PC-3 (cell line): Measurements from ENCODE around the gene ESPN. TPM values are rescaled to one million over a fixed set of nuclear protein-coding genes. Genes with fewer than 3 reads are reported as not detected.

Source experiments
- ATAC-seq: fragments of 200-7000 bp; cut with Tn5 transposase; 2 replicates; pipeline ENCODE4 v1.9.1; 2020; ENCODE audit warnings: mild to moderate bottlenecking, moderate library complexity
- BruUV-seq: library from RNA; stranded (reverse); fragments of 400-500 nt; replicated peaks from 2 replicates; lab custom pipeline; 2021; lab: Mats Ljungman, UMichigan
- CTCF ChIA-PET: fragments of 300-600 bp; sonication (Branson Sonifier 250); formaldehyde crosslinking; loops from one replicate; lab custom pipeline; 2022; ENCODE audit warnings: antibody characterized with exemption; lab: Charles Lee
- POLR2A ChIA-PET: fragments of 300-600 bp; sonication (Branson Sonifier 250); formaldehyde crosslinking; loops from one replicate; lab custom pipeline; 2022; ENCODE audit warnings: antibody characterized with exemption; ENCODE audit not compliant: unreplicated experiment; lab: Charles Lee
- DNase-seq: peaks from one replicate; pipeline ENCODE4 v3.0.0-alpha.2; 2015
- H2AFZ ChIP-seq: fragments of 300-600 bp; sonication (generic); 2 replicates; pipeline ENCODE4 v1.6.0; 2016; ENCODE audit warnings: antibody characterized with exemption, low read length
- H3F3A ChIP-seq: fragments of 300-600 bp; sonication (generic); one replicate; pipeline ENCODE4 v1.6.0; 2017; ENCODE audit warnings: antibody characterized with exemption, low read length, control low read depth, mild to moderate bottlenecking; ENCODE audit not compliant: unreplicated experiment
- H3K27ac ChIP-seq: fragments of 300-600 bp; sonication (generic); 2 replicates; pipeline ENCODE4 v1.5.1; 2016; ENCODE audit warnings: mild to moderate bottlenecking, low read length
- H3K27me3 ChIP-seq: fragments of 300-600 bp; sonication (generic); 2 replicates; pipeline ENCODE4 v1.6.1; 2016; ENCODE audit warnings: low read length, mixed read lengths
- H3K36me3 ChIP-seq: fragments of 300-600 bp; sonication (generic); 2 replicates; pipeline ENCODE4 v1.6.1; 2016; ENCODE audit warnings: low read depth, mixed run types, low read length, mixed read lengths
- H3K4me1 ChIP-seq: fragments of 300-600 bp; sonication (generic); 2 replicates; pipeline ENCODE4 v1.5.1; 2016; ENCODE audit warnings: low read length; ENCODE audit not compliant: insufficient read depth
- H3K4me2 ChIP-seq: fragments of 300-600 bp; sonication (generic); 2 replicates; pipeline ENCODE4 v1.6.0; 2016; ENCODE audit warnings: low read length
- H3K4me3 ChIP-seq: fragments of 300-600 bp; sonication (generic); 2 replicates; pipeline ENCODE4 v1.5.1; 2016; ENCODE audit warnings: mild to moderate bottlenecking, low read length, mixed read lengths
- H3K79me2 ChIP-seq: fragments of 300-600 bp; sonication (generic); 2 replicates; pipeline ENCODE4 v1.6.1; 2017; ENCODE audit warnings: low read length, mixed read lengths
- H3K9ac ChIP-seq: fragments of 300-600 bp; sonication (generic); 2 replicates; pipeline ENCODE4 v1.6.0; 2016; ENCODE audit warnings: mild to moderate bottlenecking, low read length
- H3K9me2 ChIP-seq: fragments of 300-600 bp; sonication (generic); replicated peaks from 2 replicates; pipeline ENCODE4 v1.6.1; 2016; ENCODE audit warnings: mixed run types, low read length, mixed read lengths
- H3K9me3 ChIP-seq: fragments of 300-600 bp; sonication (generic); 2 replicates; pipeline ENCODE4 v1.6.1; 2016; ENCODE audit warnings: low read length, mixed read lengths
- H4K20me1 ChIP-seq: fragments of 300-600 bp; sonication (generic); 2 replicates; pipeline ENCODE4 v1.6.1; 2016; ENCODE audit warnings: low read length, mixed read lengths
- CTCF ChIP-seq: fragments of 300-600 bp; sonication (generic); conservative IDR thresholded peaks from 2 replicates; pipeline ENCODE4 v1.5.1; 2017; ENCODE audit warnings: antibody characterized with exemption, low read depth, mild to moderate bottlenecking, low read length
- EZH2 ChIP-seq: fragments of 300-600 bp; sonication (generic); IDR thresholded peaks from one replicate; pipeline ENCODE4 v1.6.1; 2017; ENCODE audit warnings: antibody characterized with exemption, mild to moderate bottlenecking, low read length; ENCODE audit not compliant: unreplicated experiment
- EZH2phosphoT487 ChIP-seq: fragments of 300-600 bp; sonication (generic); IDR thresholded peaks from 2 replicates; pipeline ENCODE4 v1.6.1; 2018; ENCODE audit warnings: mild to moderate bottlenecking, antibody characterized with exemption, low read length, borderline replicate concordance
- intact Hi-C: fragments of 100-400 bp; cut with micrococcal nuclease; formaldehyde crosslinking; loops from 2 replicates; pipeline ENCODE4 v1.9.0; 2023
- total RNA-seq: library from RNA; depleted of rRNA; stranded (reverse); fragments of >200 nt; gene quantifications from 2 replicates; pipeline ENCODE4 v1.2.3, GENCODE V29; 2014

ESPN gene
- total RNA-seq, 1 experiment from 2014 or later, result 11.1 TPM

- peak overlapping the region; percentile 82 for H3K4me2 ChIP-seq
- intact Hi-C loops, result no loop called here
- no peaks in the 10 kb centered on the region for H3K9me3 ChIP-seq
- H3K9ac ChIP-seq, result peak overlapping the region; percentile 77
- POLR2A ChIA-PET, result no interaction called here
- H4K20me1 ChIP-seq, result peaks cover 25% of the 10 kb centered on the region
- no peaks in the 10 kb centered on the region for H3K27me3 ChIP-seq
- no peak for TF ChIP-seq EZH2phosphoT487
- no peak for TF ChIP-seq EZH2
- TF ChIP-seq CTCF, result no peak
- 0 out of 2 replicates have a peak, but pooled peaks cover 6% of the 10 kb centered on the region for H3K36me3 ChIP-seq
- peaks cover 87% of the 10 kb centered on the region for H3K79me2 ChIP-seq
- H3K4me1 ChIP-seq, result peaks cover 31% of the 10 kb centered on the region
- H3F3A ChIP-seq, result peaks cover 11% of the 10 kb centered on the region
- DNase-seq (peak; percentile 98), ATAC-seq (peak; percentile 88)
- CTCF ChIA-PET, result interaction anchor here (0.6 to 0.7 kb wide), 5 partner anchors 19 to 141 kb away, joined by 3 to 6 read pairs (median 4); no protein-coding TSS in a partner anchor
- peak overlapping the region; percentile 94 for H3K27ac ChIP-seq
- BruUV-seq, result no TSS peak
- peak overlapping the region; percentile 61 for H3K4me3 ChIP-seq
- H3K9me2 ChIP-seq, result no peaks in the 10 kb centered on the region
- H2AFZ ChIP-seq, result no peak overlapping the region
Observed at GRCh38 chr1:6385488-6386191, 38.9 kb upstream of the ESPN start.

- Histone ChIP-seq H3K27ac (peak overlapping the region; percentile 94), H3K79me2 (peaks cover 87% of the 10 kb centered on the region), H3K9me3 (no peaks in the 10 kb centered on the region), H3K4me3 (peak overlapping the region; percentile 61), H3K4me2 (peak overlapping the region; percentile 82), H4K20me1 (peaks cover 23% of the 10 kb centered on the region), H3K9ac (peak overlapping the region; percentile 77), H3K36me3 (0 out of 2 replicates have a peak, but pooled peaks cover 6% of the 10 kb centered on the region), H3K4me1 (peaks cover 33% of the 10 kb centered on the region), H3K27me3 (no peaks in the 10 kb centered on the region), H3F3A (peaks cover 11% of the 10 kb centered on the region), H3K9me2 (no peaks in the 10 kb centered on the region), H2AFZ (no peak overlapping the region)
- ATAC-seq, result peak; percentile 34
- ChIA-PET POLR2A (no interaction called here), CTCF (interaction anchor here (0.7 kb wide), 1 partner anchor 52 kb away, joined by 3 read pairs; no protein-coding TSS in a partner anchor)
- TF ChIP-seq EZH2 (no peak), CTCF (no peak), EZH2phosphoT487 (no peak)
- DNase-seq, result peak; percentile 80
- intact Hi-C loops, result no loop called here
- no TSS peak for BruUV-seq
Observed at GRCh38 chr1:6386371-6386949, 38.1 kb upstream of the ESPN start.

- CTCF ChIA-PET, result no interaction called here
- Histone ChIP-seq H3K9me2 (no peaks in the 10 kb centered on the region), H3K27ac (no peak overlapping the region), H3K4me1 (peaks cover 43% of the 10 kb centered on the region), H3K36me3 (no peaks in the 10 kb centered on the region), H3F3A (peaks cover 11% of the 10 kb centered on the region), H3K27me3 (no peaks in the 10 kb centered on the region), H2AFZ (no peak overlapping the region), H3K9ac (no peak overlapping the region), H3K4me3 (no peak overlapping the region), H4K20me1 (peaks cover 25% of the 10 kb centered on the region), H3K9me3 (no peaks in the 10 kb centered on the region), H3K79me2 (peaks cover 75% of the 10 kb centered on the region), H3K4me2 (no peak overlapping the region)
- DNase-seq (no peak), ATAC-seq (no peak)
- intact Hi-C loops, result no loop called here
- no peak for TF ChIP-seq EZH2phosphoT487
- no peak for TF ChIP-seq CTCF
- no peak for TF ChIP-seq EZH2
- BruUV-seq, result no TSS peak
- POLR2A ChIA-PET, result no interaction called here
Observed at GRCh38 chr1:6389971-6390370, 34.6 kb upstream of the ESPN start.
